SK-N-SH (cell line): ENCODE results near the gene DEPDC5. TPM values are rescaled to one million over a fixed set of nuclear protein-coding genes. Genes with fewer than 3 reads are reported as not detected.

ENCODE experiments used
- CTCF ChIA-PET: fragments of 300-600, 350-600 bp; formaldehyde crosslinking; extraction: SDS; loops from one replicate; lab custom pipeline; 2021; lab: Yijun Ruan, JAX
- POLR2A ChIA-PET: fragments of 350-600 bp; sonication (Branson Sonifier 250); formaldehyde crosslinking; extraction: SDS; loops from one replicate; lab custom pipeline; 2020; ENCODE audit warnings: antibody characterized with exemption, inconsistent platforms; lab: Yijun Ruan, JAX
- DNase-seq: peaks from one replicate; pipeline ENCODE4 v3.0.0; 2012
- H2AFZ ChIP-seq: fragments of 200-600 bp; sonication (generic); 2 replicates; pipeline ENCODE4 v1.8.1; 2016; ENCODE audit warnings: antibody characterized with exemption, mild to moderate bottlenecking, low read depth
- H3F3A ChIP-seq: fragments of 200-600 bp; sonication (generic); replicated peaks from 2 replicates; pipeline ENCODE3; 2016; ENCODE audit warnings: antibody characterized with exemption, mild to moderate bottlenecking; ENCODE audit not compliant: insufficient read depth
- H3K27ac ChIP-seq, 2 experiments: fragments of 200-500 bp in 1 of 2; fragments of 200-600 bp in 1 of 2; sonication (Bioruptor generic) in 1 of 2; sonication (generic), shearing (Covaris generic) in 1 of 2; 2 replicates each; pipeline versions ENCODE4 v1.5.1 to v1.6.1; 2014 to 2016; ENCODE audit warnings: low read depth in 2 of 2, inconsistent platforms in 1 of 2, low read length in 1 of 2, mild to moderate bottlenecking in 1 of 2, mixed read lengths in 1 of 2
- H3K27me3 ChIP-seq: fragments of 200-600 bp; sonication (generic), shearing (Covaris generic); 2 replicates; pipeline ENCODE4 v1.6.1; 2016; ENCODE audit warnings: mixed run types; ENCODE audit not compliant: insufficient read depth
- H3K36me3 ChIP-seq, 2 experiments: fragments of 200-500 bp in 1 of 2; fragments of 200-600 bp in 1 of 2; sonication (Bioruptor generic) in 1 of 2; sonication (generic) in 1 of 2; replicated peaks in 1 of 2; 2 replicates each; pipeline versions ENCODE3 to v1.5.1; 2014 to 2016; ENCODE audit warnings: low read length in 1 of 2, mild to moderate bottlenecking in 1 of 2; ENCODE audit not compliant: insufficient read depth in 2 of 2, control insufficient read depth in 1 of 2
- H3K4me1 ChIP-seq, 2 experiments: fragments of 200-500 bp in 1 of 2; fragments of 200-600 bp in 1 of 2; sonication (Bioruptor generic) in 1 of 2; sonication (generic), shearing (Covaris generic) in 1 of 2; 2 replicates each; pipeline versions ENCODE4 v1.5.1 to v1.6.1; 2014 to 2016; ENCODE audit warnings: low read depth in 1 of 2, low read length in 1 of 2, mixed run types in 1 of 2; ENCODE audit not compliant: insufficient read depth in 2 of 2, control insufficient read depth in 1 of 2
- H3K4me2 ChIP-seq: fragments of 200-600 bp; sonication (generic), shearing (Covaris generic); 2 replicates; pipeline ENCODE4 v1.6.1; 2017; ENCODE audit warnings: mixed run types
- H3K4me3 ChIP-seq, 2 experiments: fragments of 200-500 bp in 1 of 2; fragments of 200-600 bp in 1 of 2; sonication (Bioruptor generic) in 1 of 2; sonication (generic), shearing (Covaris generic) in 1 of 2; 2 replicates each; pipeline versions ENCODE4 v1.5.1 to v1.8.1; 2014 to 2016; ENCODE audit warnings: low read depth in 2 of 2, inconsistent platforms in 1 of 2, low read length in 1 of 2, mild to moderate bottlenecking in 1 of 2, mixed read lengths in 1 of 2, moderate library complexity in 1 of 2
- H3K79me2 ChIP-seq: fragments of 200-600 bp; sonication (generic); 2 replicates; pipeline ENCODE4 v1.8.1; 2017; ENCODE audit warnings: mild to moderate bottlenecking; ENCODE audit not compliant: insufficient read depth
- H3K9ac ChIP-seq: fragments of 200-600 bp; sonication (generic); 2 replicates; pipeline ENCODE4 v1.6.1; 2017; ENCODE audit warnings: mixed run types
- H3K9me2 ChIP-seq: fragments of 200-600 bp; sonication (generic); 2 replicates; pipeline ENCODE4 v1.6.1; 2017; ENCODE audit warnings: mixed run types
- H3K9me3 ChIP-seq: fragments of 200-600 bp; sonication (generic); 2 replicates; pipeline ENCODE4 v1.6.1; 2017; ENCODE audit warnings: mixed run types, mild to moderate bottlenecking, moderate library complexity
- H4K20me1 ChIP-seq: fragments of 200-600 bp; sonication (generic); 2 replicates; pipeline ENCODE4 v1.6.1; 2017; ENCODE audit warnings: mild to moderate bottlenecking, mixed run types; ENCODE audit not compliant: insufficient read depth
- EP300 ChIP-seq, 2 experiments: IDR thresholded peaks; 2 replicates each; pipeline versions ENCODE4 v1.4.0 to v1.6.1; 2012; ENCODE audit warnings: borderline replicate concordance in 1 of 2, low read depth in 1 of 2, low read length in 1 of 2
- EZH2phosphoT487 ChIP-seq: fragments of 200-600 bp; sonication (generic); IDR thresholded peaks from 2 replicates; pipeline ENCODE4 v1.6.1; 2017; ENCODE audit warnings: low read depth, mixed run types, mild to moderate bottlenecking, antibody characterized with exemption, moderate library complexity, borderline replicate concordance
- FOSL2 ChIP-seq: IDR thresholded peaks from 2 replicates; pipeline ENCODE4 v1.4.0; 2012; ENCODE audit warnings: low read depth, mild to moderate bottlenecking, moderate library complexity, borderline replicate concordance
- FOXJ3 ChIP-seq: sonication (generic); formaldehyde crosslinking; IDR thresholded peaks from 2 replicates; pipeline ENCODE4 v1.5.1; 2020; ENCODE audit warnings: mild to moderate bottlenecking, missing genetic modification reagents
- GABPA ChIP-seq: IDR thresholded peaks from 2 replicates; pipeline ENCODE4 v1.4.0; 2012; ENCODE audit warnings: low read depth, mild to moderate bottlenecking
- JUND ChIP-seq: IDR thresholded peaks from 2 replicates; pipeline ENCODE4 v1.4.0; 2012
- MAX ChIP-seq: IDR thresholded peaks from 2 replicates; pipeline ENCODE4 v1.4.0; 2012; ENCODE audit warnings: low read depth
- NRF1 ChIP-seq: IDR thresholded peaks from 2 replicates; pipeline ENCODE4 v1.6.1; 2012; ENCODE audit warnings: low read depth, mild to moderate bottlenecking, low read length
- RXRA ChIP-seq: IDR thresholded peaks from 2 replicates; pipeline ENCODE4 v1.4.0; 2012; ENCODE audit warnings: low read depth, mild to moderate bottlenecking, borderline replicate concordance
- SMC3 ChIP-seq: IDR thresholded peaks from 2 replicates; pipeline ENCODE4 v1.6.1; 2012; ENCODE audit warnings: low read depth, low read length, improper control_type of control experiment
- TAF1 ChIP-seq: IDR thresholded peaks from 2 replicates; pipeline ENCODE4 v1.6.1; 2012; ENCODE audit warnings: low read depth, mild to moderate bottlenecking, low read length, moderate library complexity, borderline replicate concordance
- TCF12 ChIP-seq: IDR thresholded peaks from 2 replicates; pipeline ENCODE4 v1.4.0; 2012
- TEAD4 ChIP-seq: IDR thresholded peaks from 2 replicates; pipeline ENCODE4 v1.4.0; 2012; ENCODE audit warnings: mild to moderate bottlenecking, borderline replicate concordance; ENCODE audit not compliant: insufficient read depth
- USF2 ChIP-seq: fragments of 150-350 bp; IDR thresholded peaks from 2 replicates; pipeline ENCODE4 v1.6.1; 2017; ENCODE audit warnings: antibody characterized with exemption, low read length, low read depth, borderline replicate concordance
- ZBTB33 ChIP-seq: IDR thresholded peaks from 2 replicates; pipeline ENCODE4 v1.4.0; 2012; ENCODE audit warnings: low read depth, borderline replicate concordance
- WGBS: methylation state at CpG from one replicate; pipeline ENCODE4 v1.1.6; 2017; ENCODE audit warnings: low lambda C conversion rate; 5-methylcytosine and 5-hydroxymethylcytosine counted together
- polyA plus RNA-seq, 3 experiments: library from polyadenylated mRNA; depleted of rRNA; stranded (reverse); fragments of >200 nt; gene quantifications; 2 replicates each; pipeline ENCODE4 v1.2.3, GENCODE V29; 2012

DEPDC5 gene
- polyA plus RNA-seq, 1 of the 3 experiments (the other 2 are of a cell fraction) = 7.8 TPM

- Histone ChIP-seq H3K9me3 (no peaks in the 10 kb centered on the region), H3K4me3 (no peak overlapping the region), H3K79me2 (peaks cover 96% of the 10 kb centered on the region), H4K20me1 (peaks cover 13% of the 10 kb centered on the region; the same call in 1 of the 2 replicates), H3K9me2 (no peaks in the 10 kb centered on the region), H3F3A (no peaks in the 10 kb centered on the region), H3K9ac (no peak overlapping the region), H2AFZ (no peak overlapping the region), H3K4me2 (peak overlapping the region; percentile 10; the same call in 1 of the 2 replicates), H3K27me3 (no peaks in the 10 kb centered on the region), H3K36me3 (peaks cover 15 to 19% of the 10 kb centered on the region in 2 experiments)
- ChIA-PET CTCF (interaction anchor here (0.9 to 1.6 kb wide), 2 partner anchors 24 to 73 kb away, joined by 3 read pairs; partner anchors contain the start of gene PISD), POLR2A (interaction anchor here (1.0 kb wide), 1 partner anchor 11 kb away, joined by 3 read pairs; no protein-coding TSS in a partner anchor)
- peak; percentile 35 for DNase-seq
- WGBS = 38% methylated on average over 1 of the region's 1 CpG
- 0 out of 2 replicates have a peak, but pooled peaks have one; percentile 10 for TF ChIP-seq RXRA
- no peak for TF ChIP-seq GABPA
- TF ChIP-seq NRF1 = no peak
- no peak for TF ChIP-seq ZBTB33
- 0 out of 2 replicates have a peak, but pooled peaks have one; percentile 36 for TF ChIP-seq JUND
- 0 out of 2 replicates have a peak, but pooled peaks have one; percentile 13 for TF ChIP-seq MAX
- TF ChIP-seq EP300 (IDR thresholded peaks at IDR 0.05; ENCODE audit: borderline replicate concordance in 1 of 2, low read depth in 1 of 2, low read length in 1 of 2) = 0 out of 4 replicates have a peak, but pooled peaks of 1 of the 2 experiments have one; percentile 50
- TF ChIP-seq TEAD4 = no peak
- peak; percentile 27; the same call in 1 of the 2 replicates for TF ChIP-seq TCF12
- TF ChIP-seq SMC3 = no peak
- TF ChIP-seq FOSL2 = peak; percentile 50; the same call in 1 of the 2 replicates
- no peak for TF ChIP-seq FOXJ3
- TF ChIP-seq, all 33 proteins: peak for 6
- peak overlapping the region; percentile 8 to 29; a peak in 1 of 4 replicates for H3K27ac ChIP-seq
- peaks cover 4 to 8% of the 10 kb centered on the region in 2 experiments; a peak in 2 of 4 replicates for H3K4me1 ChIP-seq
These were observed 19.3 kb upstream of the DEPDC5 start for GRCh38 chr22:31734512-31734911.

GRCh38 chr22:31736458-31736857, 17.4 kb upstream of the DEPDC5 start:
- H3F3A ChIP-seq = no peaks in the 10 kb centered on the region
- no peak overlapping the region for H3K4me3 ChIP-seq
- no peak overlapping the region for H3K4me2 ChIP-seq
- 96% methylated on average over 2 of the region's 2 CpGs for WGBS
- H3K79me2 ChIP-seq = peaks cover 97% of the 10 kb centered on the region
- TF ChIP-seq TEAD4 = no peak
- no peak for TF ChIP-seq EZH2phosphoT487
- TF ChIP-seq TAF1 = no peak
- TF ChIP-seq MAX = no peak
- TF ChIP-seq USF2 = no peak
- TF ChIP-seq ZBTB33 = no peak
- TF ChIP-seq FOSL2 = no peak
- H3K27ac ChIP-seq = no peak overlapping the region
- H2AFZ ChIP-seq = no peak overlapping the region
- ChIA-PET POLR2A (no interaction called here), CTCF (interaction anchor here (0.7 kb wide), 1 partner anchor 9 kb away, joined by 3 read pairs; no protein-coding TSS in a partner anchor)
- H3K9ac ChIP-seq = no peak overlapping the region
- H3K4me1 ChIP-seq = peaks cover 4 to 8% of the 10 kb centered on the region in 2 experiments; a peak in 2 of 4 replicates
- H4K20me1 ChIP-seq = peaks cover 10% of the 10 kb centered on the region; the same call in 1 of the 2 replicates
- H3K27me3 ChIP-seq = no peaks in the 10 kb centered on the region
- no peaks in the 10 kb centered on the region for H3K9me3 ChIP-seq
- DNase-seq = no peak
- H3K9me2 ChIP-seq = no peaks in the 10 kb centered on the region
- H3K36me3 ChIP-seq = peaks cover 17 to 28% of the 10 kb centered on the region in 2 experiments
